ENCODE measurements around the gene ZNF576. TPM values are rescaled to one million over a fixed set of nuclear protein-coding genes. Genes with fewer than 3 reads are reported as not detected.

The ZNF576 gene
- total and polyA plus RNA-seq, 2 of the 13 experiments (the other 11 are each of a cell fraction or from before 2014, with no cell fraction given): 7.2 to 9.6 TPM

- TF ChIP-seq HMG20B (CRISPR knock-in tag; conservative IDR thresholded peaks at IDR 0.05): no peak
- no peak for TF ChIP-seq PAWR (CRISPR knock-in tag; IDR thresholded peaks at IDR 0.05; ENCODE audit: borderline replicate concordance)
- TF ChIP-seq ZNF160 (CRISPR knock-in tag; IDR thresholded peaks at IDR 0.05): no peak; the same call in 1 of the 2 replicates
- no peak for TF ChIP-seq KAT2B (IDR thresholded peaks at IDR 0.05; ENCODE audit: borderline replicate concordance, low read depth, low read length)
- TF ChIP-seq HOMEZ (CRISPR knock-in tag; IDR thresholded peaks at IDR 0.05; ENCODE audit: low read depth): peak; percentile 29; the same call in 1 of the 2 replicates
- no peak for TF ChIP-seq ZNF713 (CRISPR knock-in tag; IDR thresholded peaks at IDR 0.05)
- TF ChIP-seq, protein P1, sequence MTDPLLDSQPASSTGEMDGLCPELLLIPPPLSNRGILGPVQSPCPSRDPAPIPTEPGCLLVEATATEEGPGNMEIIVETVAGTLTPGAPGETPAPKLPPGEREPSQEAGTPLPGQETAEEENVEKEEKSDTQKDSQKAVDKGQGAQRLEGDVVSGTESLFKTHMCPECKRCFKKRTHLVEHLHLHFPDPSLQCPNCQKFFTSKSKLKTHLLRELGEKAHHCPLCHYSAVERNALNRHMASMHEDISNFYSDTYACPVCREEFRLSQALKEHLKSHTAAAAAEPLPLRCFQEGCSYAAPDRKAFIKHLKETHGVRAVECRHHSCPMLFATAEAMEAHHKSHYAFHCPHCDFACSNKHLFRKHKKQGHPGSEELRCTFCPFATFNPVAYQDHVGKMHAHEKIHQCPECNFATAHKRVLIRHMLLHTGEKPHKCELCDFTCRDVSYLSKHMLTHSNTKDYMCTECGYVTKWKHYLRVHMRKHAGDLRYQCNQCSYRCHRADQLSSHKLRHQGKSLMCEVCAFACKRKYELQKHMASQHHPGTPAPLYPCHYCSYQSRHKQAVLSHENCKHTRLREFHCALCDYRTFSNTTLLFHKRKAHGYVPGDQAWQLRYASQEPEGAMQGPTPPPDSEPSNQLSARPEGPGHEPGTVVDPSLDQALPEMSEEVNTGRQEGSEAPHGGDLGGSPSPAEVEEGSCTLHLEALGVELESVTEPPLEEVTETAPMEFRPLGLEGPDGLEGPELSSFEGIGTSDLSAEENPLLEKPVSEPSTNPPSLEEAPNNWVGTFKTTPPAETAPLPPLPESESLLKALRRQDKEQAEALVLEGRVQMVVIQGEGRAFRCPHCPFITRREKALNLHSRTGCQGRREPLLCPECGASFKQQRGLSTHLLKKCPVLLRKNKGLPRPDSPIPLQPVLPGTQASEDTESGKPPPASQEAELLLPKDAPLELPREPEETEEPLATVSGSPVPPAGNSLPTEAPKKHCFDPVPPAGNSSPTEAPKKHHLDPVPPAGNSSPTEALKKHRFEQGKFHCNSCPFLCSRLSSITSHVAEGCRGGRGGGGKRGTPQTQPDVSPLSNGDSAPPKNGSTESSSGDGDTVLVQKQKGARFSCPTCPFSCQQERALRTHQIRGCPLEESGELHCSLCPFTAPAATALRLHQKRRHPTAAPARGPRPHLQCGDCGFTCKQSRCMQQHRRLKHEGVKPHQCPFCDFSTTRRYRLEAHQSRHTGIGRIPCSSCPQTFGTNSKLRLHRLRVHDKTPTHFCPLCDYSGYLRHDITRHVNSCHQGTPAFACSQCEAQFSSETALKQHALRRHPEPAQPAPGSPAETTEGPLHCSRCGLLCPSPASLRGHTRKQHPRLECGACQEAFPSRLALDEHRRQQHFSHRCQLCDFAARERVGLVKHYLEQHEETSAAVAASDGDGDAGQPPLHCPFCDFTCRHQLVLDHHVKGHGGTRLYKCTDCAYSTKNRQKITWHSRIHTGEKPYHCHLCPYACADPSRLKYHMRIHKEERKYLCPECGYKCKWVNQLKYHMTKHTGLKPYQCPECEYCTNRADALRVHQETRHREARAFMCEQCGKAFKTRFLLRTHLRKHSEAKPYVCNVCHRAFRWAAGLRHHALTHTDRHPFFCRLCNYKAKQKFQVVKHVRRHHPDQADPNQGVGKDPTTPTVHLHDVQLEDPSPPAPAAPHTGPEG (CRISPR knock-in tag; IDR thresholded peaks at IDR 0.05): no peak
- no peak for TF ChIP-seq KLF13 (CRISPR knock-in tag; IDR thresholded peaks at IDR 0.05)
- TF ChIP-seq HCFC1 (IDR thresholded peaks at IDR 0.05; ENCODE audit: low read depth, low read length): peak; percentile 83
- TF ChIP-seq, protein P2, sequence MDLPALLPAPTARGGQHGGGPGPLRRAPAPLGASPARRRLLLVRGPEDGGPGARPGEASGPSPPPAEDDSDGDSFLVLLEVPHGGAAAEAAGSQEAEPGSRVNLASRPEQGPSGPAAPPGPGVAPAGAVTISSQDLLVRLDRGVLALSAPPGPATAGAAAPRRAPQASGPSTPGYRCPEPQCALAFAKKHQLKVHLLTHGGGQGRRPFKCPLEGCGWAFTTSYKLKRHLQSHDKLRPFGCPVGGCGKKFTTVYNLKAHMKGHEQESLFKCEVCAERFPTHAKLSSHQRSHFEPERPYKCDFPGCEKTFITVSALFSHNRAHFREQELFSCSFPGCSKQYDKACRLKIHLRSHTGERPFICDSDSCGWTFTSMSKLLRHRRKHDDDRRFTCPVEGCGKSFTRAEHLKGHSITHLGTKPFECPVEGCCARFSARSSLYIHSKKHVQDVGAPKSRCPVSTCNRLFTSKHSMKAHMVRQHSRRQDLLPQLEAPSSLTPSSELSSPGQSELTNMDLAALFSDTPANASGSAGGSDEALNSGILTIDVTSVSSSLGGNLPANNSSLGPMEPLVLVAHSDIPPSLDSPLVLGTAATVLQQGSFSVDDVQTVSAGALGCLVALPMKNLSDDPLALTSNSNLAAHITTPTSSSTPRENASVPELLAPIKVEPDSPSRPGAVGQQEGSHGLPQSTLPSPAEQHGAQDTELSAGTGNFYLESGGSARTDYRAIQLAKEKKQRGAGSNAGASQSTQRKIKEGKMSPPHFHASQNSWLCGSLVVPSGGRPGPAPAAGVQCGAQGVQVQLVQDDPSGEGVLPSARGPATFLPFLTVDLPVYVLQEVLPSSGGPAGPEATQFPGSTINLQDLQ (CRISPR knock-in tag; IDR thresholded peaks at IDR 0.05): no peak
- no peak for TF ChIP-seq ZNF296 (CRISPR knock-in tag; conservative IDR thresholded peaks at IDR 0.05)
- no peak for TF ChIP-seq ZNF510 (CRISPR knock-in tag; IDR thresholded peaks at IDR 0.05; ENCODE audit: low read depth)
- 0 out of 2 replicates have a peak, but pooled peaks have one; percentile 36 for TF ChIP-seq ZKSCAN1 (IDR thresholded peaks at IDR 0.05; ENCODE audit: low read length)
- TF ChIP-seq, protein P3, sequence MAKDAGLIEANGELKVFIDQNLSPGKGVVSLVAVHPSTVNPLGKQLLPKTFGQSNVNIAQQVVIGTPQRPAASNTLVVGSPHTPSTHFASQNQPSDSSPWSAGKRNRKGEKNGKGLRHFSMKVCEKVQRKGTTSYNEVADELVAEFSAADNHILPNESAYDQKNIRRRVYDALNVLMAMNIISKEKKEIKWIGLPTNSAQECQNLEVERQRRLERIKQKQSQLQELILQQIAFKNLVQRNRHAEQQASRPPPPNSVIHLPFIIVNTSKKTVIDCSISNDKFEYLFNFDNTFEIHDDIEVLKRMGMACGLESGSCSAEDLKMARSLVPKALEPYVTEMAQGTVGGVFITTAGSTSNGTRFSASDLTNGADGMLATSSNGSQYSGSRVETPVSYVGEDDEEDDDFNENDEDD (CRISPR knock-in tag; IDR thresholded peaks at IDR 0.05; ENCODE audit: borderline replicate concordance): peak; percentile 54; the same call in 1 of the 2 replicates
- no peak for TF ChIP-seq ZNF589 (CRISPR knock-in tag; conservative IDR thresholded peaks at IDR 0.05)
- no peak for TF ChIP-seq DNMT1 (CRISPR knock-in tag; IDR thresholded peaks at IDR 0.05)
- TF ChIP-seq ZFP1 (CRISPR knock-in tag; IDR thresholded peaks at IDR 0.05): 0 out of 2 replicates have a peak, but pooled peaks have one; percentile 26
- TF ChIP-seq MXD1 (CRISPR knock-in tag; IDR thresholded peaks at IDR 0.05): no peak
Measured at GRCh38 chr19:43595999-43596841, at the start of gene ZNF576, which contains the start of gene IRGQ (continued).
